Naive thymus-derived CD4-positive, alpha-beta T cell (primary cell): ENCODE measurements around the gene CCDC93. TPM values are rescaled to one million over a fixed set of nuclear protein-coding genes. Genes with fewer than 3 reads are reported as not detected.
"Not testable (repeated sequence)": the region's sequence is repeated elsewhere in the genome, so short reads cannot be mapped to it uniquely, and the experiment has no call there.

Experiments used
- ATAC-seq: fragments of 150-1000 bp; cut with Tn5 transposase; 2 replicates; pipeline ENCODE4 v1.10.0; 2021; ENCODE audit warnings: mild to moderate bottlenecking, moderate library complexity
- CTCF ChIA-PET: fragments of 350-600 bp; sonication (Branson Sonifier 250); formaldehyde crosslinking; loops from one replicate; lab custom pipeline; 2021; ENCODE audit warnings: antibody characterized with exemption; lab: Charles Lee
- POLR2A ChIA-PET: fragments of 350-600 bp; sonication (Branson Sonifier 250); formaldehyde crosslinking; loops from one replicate; lab custom pipeline; 2021; ENCODE audit warnings: antibody characterized with exemption, inconsistent platforms; lab: Charles Lee
- DNase-seq, 9 donors: peaks; one replicate each; pipeline versions ENCODE4 v3.0.0 to v3.0.0-alpha.2; 2020 to 2022; ENCODE audit warnings: mixed read lengths in 1 of 9
- H3K27ac ChIP-seq: one replicate; pipeline ENCODE4 v1.7.0; 2013; ENCODE audit warnings: mild to moderate bottlenecking, low read depth, low read length, moderate library complexity
- H3K27me3 ChIP-seq, 2 donors: one replicate each; pipeline ENCODE4 v1.7.0; 2013; ENCODE audit warnings: low read length in 2 of 2, mild to moderate bottlenecking in 2 of 2, moderate library complexity in 2 of 2; ENCODE audit not compliant: control insufficient read depth in 2 of 2, insufficient read depth in 2 of 2
- H3K36me3 ChIP-seq, 3 experiments: 1 replicate in 2 of 3; 2 replicates in 1 of 3; pipeline ENCODE4 v1.7.0; 2013; ENCODE audit warnings: low read length in 3 of 3, mild to moderate bottlenecking in 3 of 3, moderate library complexity in 1 of 3; ENCODE audit not compliant: insufficient read depth in 3 of 3, control insufficient read depth in 2 of 3
- H3K4me1 ChIP-seq, 2 donors: one replicate each; pipeline ENCODE4 v1.7.0; 2013; ENCODE audit warnings: low read length in 2 of 2, mild to moderate bottlenecking in 2 of 2, moderate library complexity in 1 of 2; ENCODE audit not compliant: control insufficient read depth in 2 of 2, insufficient read depth in 2 of 2
- H3K4me3 ChIP-seq: 2 replicates; pipeline ENCODE4 v1.7.0; 2013; ENCODE audit warnings: mild to moderate bottlenecking, low read length
- H3K9me3 ChIP-seq, 3 experiments: 1 replicate in 2 of 3; 2 replicates in 1 of 3; pipeline ENCODE4 v1.7.0; 2013; ENCODE audit warnings: low read length in 3 of 3; ENCODE audit not compliant: control insufficient read depth in 2 of 3
- H3K27ac Mint-ChIP-seq, 9 donors: one replicate each; pipeline ENCODE4 v1.8.0; 2020 to 2022; ENCODE audit warnings: mixed read lengths in 9 of 9, mild to moderate bottlenecking in 8 of 9, moderate library complexity in 5 of 9, inconsistent platforms in 2 of 9
- H3K27me3 Mint-ChIP-seq, 5 donors: one replicate each; pipeline ENCODE4 v1.8.0; 2021 to 2022; ENCODE audit warnings: mixed read lengths in 5 of 5, mild to moderate bottlenecking in 1 of 5
- H3K36me3 Mint-ChIP-seq, 5 donors: one replicate each; pipeline ENCODE4 v1.8.0; 2020 to 2022; ENCODE audit warnings: mixed read lengths in 5 of 5, mild to moderate bottlenecking in 3 of 5, inconsistent platforms in 1 of 5
- H3K4me1 Mint-ChIP-seq, 7 donors: one replicate each; pipeline ENCODE4 v1.8.0; 2020 to 2022; ENCODE audit warnings: mixed read lengths in 7 of 7, mild to moderate bottlenecking in 3 of 7, inconsistent platforms in 1 of 7
- H3K4me3 Mint-ChIP-seq, 10 donors: one replicate each; pipeline ENCODE4 v1.8.0; 2020 to 2022; ENCODE audit warnings: mild to moderate bottlenecking in 10 of 10, mixed read lengths in 10 of 10, moderate library complexity in 6 of 10, inconsistent platforms in 2 of 10
- H3K9me3 Mint-ChIP-seq, 11 donors: one replicate each; pipeline ENCODE4 v1.8.0; 2020 to 2022; ENCODE audit warnings: mixed read lengths in 11 of 11, mild to moderate bottlenecking in 4 of 11, inconsistent platforms in 1 of 11, moderate library complexity in 1 of 11
- intact Hi-C, 2 donors: fragments of 100-400 bp; cut with micrococcal nuclease; formaldehyde crosslinking; loops; one replicate each; pipeline ENCODE4 v1.15.1; 2023
- polyA plus RNA-seq, 2 donors: library from polyadenylated mRNA; unstranded; fragments of 300-500 nt; fragmentation: Illumina TruSeq; gene quantifications; one replicate each; pipeline ENCODE4 v1.2.3, GENCODE V29; 2021
- total RNA-seq, 6 experiments: library from RNA in 5 of 6; stranded (reverse) in 5 of 6; gene quantifications; 1 replicate in 5 of 6; 2 replicates in 1 of 6; pipeline ENCODE4 v1.2.3 and lab custom pipeline; 2021 to 2026

CCDC93 gene
- total and polyA plus RNA-seq, 7 experiments from 2014 or later, result 5.9 to 73.9 (median 47.9) TPM

DNA sequence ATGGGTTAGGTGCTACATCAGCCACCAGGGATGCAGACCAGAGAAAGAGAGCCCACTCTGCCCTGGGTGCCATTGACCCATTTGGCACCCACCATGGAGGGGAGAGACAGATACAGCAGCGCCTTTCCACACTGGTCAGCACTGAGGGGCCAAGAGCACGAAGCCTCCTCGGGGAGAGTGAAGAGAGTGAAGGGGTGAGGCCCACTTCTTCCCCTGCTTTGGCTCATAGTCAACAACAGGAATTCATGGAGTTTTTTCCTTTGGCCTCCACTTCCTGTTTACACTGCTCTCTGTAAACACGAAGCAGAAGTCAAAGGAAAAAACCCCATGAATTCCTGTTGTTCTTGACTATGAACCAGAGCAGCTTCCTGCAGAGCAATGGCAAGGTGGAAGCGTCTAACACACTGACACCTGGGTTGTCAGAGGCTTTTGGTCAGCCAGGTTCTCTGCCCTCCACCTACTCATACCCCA, 80.0 kb downstream of the CCDC93 start:
- H3K27ac ChIP-seq, result no peak overlapping the region
- Mint-ChIP-seq H3K4me1 (peaks cover 0 to 4% (median 0%) of the 10 kb centered on the region in 7 donors), H3K27me3 (no peaks in the 10 kb centered on the region), H3K27ac (peak overlapping the region in 1 of 9 donors; percentile 54), H3K36me3 (peaks cover 43 to 89% (median 85%) of the 10 kb centered on the region in 5 donors), H3K4me3 (no peak overlapping the region), H3K9me3 (peaks cover 0 to 12% (median 3%) of the 10 kb centered on the region in 11 donors)
- no peaks in the 10 kb centered on the region for H3K4me1 ChIP-seq
- intact Hi-C loops, result no loop called here
- DNase-seq (no peak), ATAC-seq (no peak)
- no peaks in the 10 kb centered on the region for H3K9me3 ChIP-seq
- H3K27me3 ChIP-seq, result no peaks in the 10 kb centered on the region
- H3K36me3 ChIP-seq, result peaks cover 21 to 98% (median 39%) of the 10 kb centered on the region in 3 experiments
- ChIA-PET CTCF (no interaction called here), POLR2A (no interaction called here)
- no peak overlapping the region for H3K4me3 ChIP-seq

DNA sequence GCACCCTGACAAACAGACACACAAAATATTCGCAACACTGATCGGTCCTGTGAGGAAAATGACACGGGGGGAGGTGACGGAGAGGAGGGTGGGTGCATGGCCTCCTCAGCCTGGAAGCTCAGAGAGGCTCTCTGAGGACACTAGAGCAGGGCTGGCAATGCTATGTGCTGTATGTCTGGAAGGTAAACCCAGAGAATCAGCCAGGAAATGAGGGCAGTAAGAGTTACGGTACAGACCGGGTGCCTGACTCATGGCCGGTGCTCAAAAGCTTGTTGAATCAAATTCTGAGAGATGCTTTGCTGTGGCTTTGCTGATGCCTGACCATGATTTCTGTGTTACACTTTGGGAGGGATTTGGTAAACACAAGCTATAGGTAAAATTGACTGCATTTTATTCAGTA, 81.9 kb downstream of the CCDC93 start:
- Mint-ChIP-seq H3K9me3 (peaks cover 0 to 12% (median 3%) of the 10 kb centered on the region in 11 donors), H3K27ac (no peak overlapping the region), H3K27me3 (no peaks in the 10 kb centered on the region), H3K4me3 (no peak overlapping the region), H3K4me1 (peaks cover 0 to 4% (median 0%) of the 10 kb centered on the region in 7 donors), H3K36me3 (peaks cover 40 to 95% (median 81%) of the 10 kb centered on the region in 5 donors)
- peaks cover 21 to 79% (median 39%) of the 10 kb centered on the region in 3 experiments for H3K36me3 ChIP-seq
- intact Hi-C loops, result no loop called here
- no peak overlapping the region for H3K4me3 ChIP-seq
- no peak overlapping the region for H3K27ac ChIP-seq
- no peaks in the 10 kb centered on the region for H3K4me1 ChIP-seq
- POLR2A ChIA-PET, result no interaction called here
- no peak for ATAC-seq
- CTCF ChIA-PET, result no interaction called here
- H3K27me3 ChIP-seq, result no peaks in the 10 kb centered on the region
- DNase-seq, result no peak
- no peaks in the 10 kb centered on the region for H3K9me3 ChIP-seq

DNA sequence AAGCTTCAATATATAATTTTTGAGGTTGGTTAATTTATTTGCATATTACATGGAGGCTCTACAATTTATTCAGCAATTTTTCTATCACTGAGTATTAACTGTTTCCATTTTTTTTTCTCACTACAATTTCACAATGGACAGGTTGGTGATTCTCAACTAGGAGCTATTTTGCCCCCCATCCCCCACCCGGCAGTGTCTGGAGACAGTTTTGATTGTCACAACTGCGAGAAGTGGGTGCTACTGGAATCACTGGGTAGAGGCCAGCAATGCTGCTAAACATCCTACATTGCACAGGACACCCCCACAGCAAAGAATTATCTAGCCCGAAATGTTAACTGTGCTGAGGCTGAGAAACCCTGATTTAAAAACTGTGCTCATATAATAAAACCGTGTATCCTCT, 82.6 kb downstream of the CCDC93 start:
- DNase-seq (no peak), ATAC-seq (no peak)
- peaks cover 0 to 12% (median 3%) of the 10 kb centered on the region in 11 donors for H3K9me3 Mint-ChIP-seq
- no peaks in the 10 kb centered on the region for H3K27me3 ChIP-seq
- H3K27me3 Mint-ChIP-seq, result no peaks in the 10 kb centered on the region
- no peaks in the 10 kb centered on the region for H3K4me1 ChIP-seq
- H3K4me1 Mint-ChIP-seq, result peaks cover 0 to 4% (median 0%) of the 10 kb centered on the region in 7 donors
- intact Hi-C loops, result no loop called here
- H3K9me3 ChIP-seq, result no peaks in the 10 kb centered on the region
- H3K27ac Mint-ChIP-seq, result no peak overlapping the region
- H3K36me3 ChIP-seq, result peaks cover 21 to 72% (median 39%) of the 10 kb centered on the region in 3 experiments
- ChIA-PET POLR2A (no interaction called here), CTCF (interaction anchor here (1.4 kb wide), 1 partner anchor 72 kb away, joined by 3 read pairs; no protein-coding TSS in a partner anchor)
- H3K27ac ChIP-seq, result no peak overlapping the region
- H3K4me3 Mint-ChIP-seq, result no peak overlapping the region
- peaks cover 40 to 90% (median 78%) of the 10 kb centered on the region in 5 donors for H3K36me3 Mint-ChIP-seq
- H3K4me3 ChIP-seq, result no peak overlapping the region

DNA sequence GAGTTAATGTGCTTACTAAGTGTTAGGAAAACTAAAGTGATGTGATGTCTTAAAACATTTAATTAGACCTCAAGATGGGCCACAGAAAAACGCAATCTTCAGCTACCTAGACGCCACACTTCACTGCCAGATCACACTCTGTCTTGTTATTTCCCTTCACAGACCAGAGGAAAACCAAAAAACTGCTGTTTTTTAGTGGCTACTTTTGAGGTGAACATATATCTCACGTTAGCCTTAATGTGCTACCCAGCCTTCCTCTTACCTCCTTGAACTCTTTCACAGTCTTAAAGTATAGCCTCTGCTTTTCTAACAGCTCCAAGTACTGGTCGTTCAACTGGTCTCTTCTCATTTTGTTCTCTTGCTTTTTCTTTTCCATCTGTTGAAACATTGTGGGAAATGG, 83.1 kb downstream of the CCDC93 start:
- no peaks in the 10 kb centered on the region for H3K27me3 ChIP-seq
- Mint-ChIP-seq H3K4me1 (peaks cover 0 to 4% (median 0%) of the 10 kb centered on the region in 7 donors), H3K36me3 (peaks cover 40 to 90% (median 78%) of the 10 kb centered on the region in 5 donors), H3K9me3 (peaks cover 0 to 12% (median 3%) of the 10 kb centered on the region in 11 donors), H3K4me3 (no peak overlapping the region), H3K27me3 (no peaks in the 10 kb centered on the region), H3K27ac (no peak overlapping the region)
- H3K4me1 ChIP-seq, result no peaks in the 10 kb centered on the region
- ChIA-PET CTCF (interaction anchor here (1.4 kb wide), 1 partner anchor 72 kb away, joined by 3 read pairs; no protein-coding TSS in a partner anchor), POLR2A (no interaction called here)
- H3K36me3 ChIP-seq, result peaks cover 21 to 68% (median 39%) of the 10 kb centered on the region in 3 experiments
- H3K9me3 ChIP-seq, result no peaks in the 10 kb centered on the region
- no peak for DNase-seq
- H3K27ac ChIP-seq, result no peak overlapping the region
- no peak overlapping the region for H3K4me3 ChIP-seq
- ATAC-seq, result peak; percentile 26
- intact Hi-C loops, result no loop called here

DNA sequence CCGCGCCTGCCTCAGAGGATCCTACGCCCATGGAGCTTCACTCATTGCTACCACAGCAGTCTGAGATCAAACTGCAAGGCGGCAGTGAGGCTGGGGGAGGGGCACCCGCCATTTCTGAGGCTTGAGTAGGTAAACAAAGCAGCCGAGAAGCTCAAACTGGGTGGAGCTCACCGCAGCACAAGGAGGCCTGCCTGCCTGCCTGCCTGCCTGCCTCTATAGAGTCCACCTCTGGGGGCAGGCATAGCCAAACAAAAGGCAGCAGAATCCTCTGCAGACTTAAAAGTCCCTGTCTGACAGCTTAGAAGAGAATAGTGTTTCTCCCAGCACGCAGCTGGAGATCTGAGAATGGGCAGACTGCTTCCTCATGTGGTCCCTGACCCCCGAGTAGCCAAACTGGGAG, 90.4 kb downstream of the CCDC93 start:
- H3K36me3 ChIP-seq, result peaks cover 13 to 48% (median 14%) of the 10 kb centered on the region in 3 experiments

DNA sequence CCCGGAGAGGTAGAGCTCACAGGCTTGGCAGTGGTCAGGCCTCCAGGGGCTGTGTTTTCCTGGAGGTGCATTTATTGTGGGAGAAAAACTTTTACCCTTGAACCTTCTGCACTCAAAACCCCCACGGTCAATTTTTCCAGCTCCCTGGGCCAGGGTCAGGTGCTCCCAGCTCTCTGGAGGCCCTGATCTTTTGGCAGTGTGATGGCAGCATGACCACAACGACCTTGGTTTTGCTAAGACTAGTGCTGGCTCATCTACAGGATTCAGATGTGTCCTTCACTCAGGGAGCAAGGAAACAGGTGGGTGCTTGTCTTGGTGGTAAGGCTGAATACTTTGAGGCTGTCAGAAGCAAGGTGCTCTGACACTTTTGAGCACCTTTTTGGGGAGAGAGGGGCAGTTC, 92.3 kb downstream of the CCDC93 start:
- Mint-ChIP-seq H3K4me3 (no peak overlapping the region), H3K9me3 (peaks cover 0 to 4% (median 0%) of the 10 kb centered on the region in 11 donors), H3K27me3 (no peaks in the 10 kb centered on the region), H3K36me3 (peaks cover 38 to 95% (median 81%) of the 10 kb centered on the region in 5 donors), H3K27ac (peak overlapping the region in 1 of 9 donors; percentile 33), H3K4me1 (no peaks in the 10 kb centered on the region)
- POLR2A ChIA-PET, result no interaction called here
- Histone ChIP-seq H3K27me3 (no peaks in the 10 kb centered on the region), H3K27ac (no peak overlapping the region), H3K4me1 (no peaks in the 10 kb centered on the region), H3K9me3 (no peaks in the 10 kb centered on the region), H3K4me3 (no peak overlapping the region), H3K36me3 (peaks cover 13 to 67% (median 14%) of the 10 kb centered on the region in 3 experiments)
- ATAC-seq, result no peak
- no peak for DNase-seq
- intact Hi-C loops, result no loop called here
- CTCF ChIA-PET, result no interaction called here

More for the DNA sequence above, 90.4 kb downstream of the CCDC93 start:
- Mint-ChIP-seq H3K27ac (peak overlapping the region in 1 of 9 donors; percentile 5), H3K36me3 (peaks cover 27 to 92% (median 77%) of the 10 kb centered on the region in 5 donors)
- H3K4me3 Mint-ChIP-seq, H3K27ac ChIP-seq, DNase-seq, H3K9me3 Mint-ChIP-seq, CTCF ChIA-PET, H3K4me1 Mint-ChIP-seq, H3K4me1 ChIP-seq, H3K27me3 ChIP-seq, H3K27me3 Mint-ChIP-seq, ATAC-seq, H3K4me3 ChIP-seq, H3K9me3 ChIP-seq, intact Hi-C loops: not testable (repeated sequence)
- POLR2A ChIA-PET, result interaction anchor here (0.6 kb wide), 1 partner anchor 28 kb away, joined by 7 read pairs; no protein-coding TSS in a partner anchor

DNA sequence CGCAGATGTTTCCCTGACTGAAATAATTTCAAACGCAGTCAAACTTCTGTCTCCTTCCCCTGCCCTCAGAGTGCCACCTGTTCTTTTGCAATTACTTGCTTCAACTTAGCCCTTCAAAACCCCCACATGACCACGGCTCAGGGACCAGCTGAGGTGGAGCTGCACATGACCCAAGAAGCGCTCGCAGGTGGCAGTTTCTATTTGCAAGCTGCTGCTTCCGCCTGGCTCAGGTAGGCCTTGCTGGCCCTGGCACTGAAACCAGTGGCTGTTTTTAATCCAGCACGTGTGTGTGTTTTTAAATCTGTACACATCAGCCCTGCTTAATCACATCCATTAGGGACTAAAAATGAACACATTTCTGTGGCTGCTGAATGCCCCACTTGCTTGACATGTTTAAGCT, 95.3 kb downstream of the CCDC93 start:
- ATAC-seq, result no peak
- H3K4me3 Mint-ChIP-seq, result no peak overlapping the region
- H3K27ac ChIP-seq, result no peak overlapping the region
- ChIA-PET CTCF (interaction anchor here (0.6 kb wide), 1 partner anchor 350 kb away, joined by 4 read pairs; no protein-coding TSS in a partner anchor), POLR2A (no interaction called here)
- no peaks in the 10 kb centered on the region for H3K4me1 ChIP-seq
- peaks cover 0 to 20% (median 7%) of the 10 kb centered on the region in 11 donors for H3K9me3 Mint-ChIP-seq
- no peaks in the 10 kb centered on the region for H3K27me3 ChIP-seq
- H3K36me3 Mint-ChIP-seq, result peaks cover 49 to 92% (median 82%) of the 10 kb centered on the region in 5 donors
- H3K9me3 ChIP-seq, result no peaks in the 10 kb centered on the region
- no peaks in the 10 kb centered on the region for H3K27me3 Mint-ChIP-seq
- no peaks in the 10 kb centered on the region for H3K4me1 Mint-ChIP-seq
- H3K4me3 ChIP-seq, result no peak overlapping the region
- DNase-seq, result no peak
- peaks cover 13 to 69% (median 14%) of the 10 kb centered on the region in 3 experiments for H3K36me3 ChIP-seq
- intact Hi-C loops, result no loop called here
- no peak overlapping the region for H3K27ac Mint-ChIP-seq
